HEK293T (cell line): ENCODE data around the gene MINDY2.

Source experiments
- CTCF ChIA-PET: fragments of 350-600 bp; formaldehyde crosslinking; extraction: SDS; loops from one replicate; lab custom pipeline; 2021; ENCODE audit warnings: antibody characterized with exemption, inconsistent platforms; lab: Yijun Ruan, JAX
- POLR2A ChIA-PET: fragments of 350-600 bp; formaldehyde crosslinking; extraction: SDS; loops from one replicate; lab custom pipeline; 2020; ENCODE audit warnings: antibody characterized with exemption, inconsistent platforms; lab: Yijun Ruan, JAX
- DNase-seq: peaks from one replicate; pipeline ENCODE4 v3.0.0; 2012; ENCODE audit warnings: mixed read lengths; ENCODE audit errors: extremely low spot score
- ARNT ChIP-seq: fragments of 450-650 bp; IDR thresholded peaks from 2 replicates; pipeline ENCODE4 v1.6.1; 2017; ENCODE audit warnings: mild to moderate bottlenecking
- BHLHE40 ChIP-seq: fragments of 450-650 bp; IDR thresholded peaks from 2 replicates; pipeline ENCODE4 v1.6.1; 2016; ENCODE audit warnings: mild to moderate bottlenecking, moderate library complexity, borderline replicate concordance
- CTBP1 ChIP-seq: fragments of 450-650 bp; IDR thresholded peaks from 2 replicates; pipeline ENCODE4 v1.6.1; 2016; ENCODE audit warnings: borderline replicate concordance
- ELF4 ChIP-seq: fragments of 450-650 bp; IDR thresholded peaks from 2 replicates; pipeline ENCODE4 v1.6.1; 2017; ENCODE audit warnings: antibody characterized with exemption
- FOXA1 ChIP-seq: fragments of 450-650 bp; IDR thresholded peaks from 2 replicates; pipeline ENCODE4 v1.6.1; 2016; ENCODE audit warnings: mild to moderate bottlenecking
- FOXK2 ChIP-seq: fragments of 450-650 bp; IDR thresholded peaks from 2 replicates; pipeline ENCODE4 v1.6.1; 2016; ENCODE audit warnings: mild to moderate bottlenecking
- FOXM1 ChIP-seq: fragments of 450-650 bp; IDR thresholded peaks from 2 replicates; pipeline ENCODE4 v1.6.1; 2017; ENCODE audit warnings: mild to moderate bottlenecking, borderline replicate concordance
- HDGF ChIP-seq: fragments of 450-650 bp; IDR thresholded peaks from 2 replicates; pipeline ENCODE4 v1.6.1; 2017; ENCODE audit warnings: antibody characterized with exemption, borderline replicate concordance
- L3MBTL2 ChIP-seq: fragments of 450-650 bp; conservative IDR thresholded peaks from 2 replicates; pipeline ENCODE4 v1.6.1; 2016; ENCODE audit warnings: mild to moderate bottlenecking
- LEF1 ChIP-seq: fragments of 450-650 bp; IDR thresholded peaks from 2 replicates; pipeline ENCODE4 v1.6.1; 2017; ENCODE audit warnings: mild to moderate bottlenecking, borderline replicate concordance
- NFRKB ChIP-seq: fragments of 450-650 bp; IDR thresholded peaks from 2 replicates; pipeline ENCODE4 v1.6.1; 2016; ENCODE audit warnings: mild to moderate bottlenecking, moderate library complexity
- SP1 ChIP-seq: fragments of 450-650 bp; IDR thresholded peaks from 2 replicates; pipeline ENCODE4 v1.6.1; 2017
- SUZ12 ChIP-seq: fragments of 450-650 bp; IDR thresholded peaks from 2 replicates; pipeline ENCODE4 v1.6.1; 2016; ENCODE audit warnings: mild to moderate bottlenecking
- TARDBP ChIP-seq: fragments of 450-650 bp; IDR thresholded peaks from 2 replicates; pipeline ENCODE4 v1.6.1; 2016
- ZNF384 ChIP-seq: fragments of 450-650 bp; IDR thresholded peaks from 2 replicates; pipeline ENCODE4 v1.6.1; 2016
- TF ChIP-seq, protein P1 (sequence below): fragments of 450-650 bp; IDR thresholded peaks from 2 replicates; pipeline ENCODE4 v1.6.1; 2016

MINDY2 gene

DNA sequence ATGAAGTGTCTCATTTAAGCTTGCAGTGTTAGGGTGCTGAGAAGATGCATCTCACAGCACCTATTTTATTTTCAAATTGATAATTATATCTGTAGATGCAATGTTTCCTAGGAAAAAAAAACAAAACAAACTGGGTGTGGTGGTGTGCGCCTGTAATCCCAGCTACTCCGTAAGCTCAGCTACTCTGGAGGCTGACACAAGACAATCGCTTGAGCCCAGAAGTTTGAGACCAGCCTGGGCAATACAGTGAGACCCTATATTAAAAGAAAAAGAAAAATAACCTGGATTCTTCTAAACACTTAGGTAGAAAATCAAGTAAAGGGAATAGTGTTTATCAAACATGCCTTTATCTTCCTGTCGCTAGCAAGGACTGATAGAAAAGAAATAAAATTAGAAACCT is 1.9 kb downstream of the MINDY2 start:
- TF ChIP-seq ZNF384 (no peak), NFRKB (no peak), L3MBTL2 (no peak), CTBP1 (no peak), FOXM1 (no peak), ARNT (no peak), LEF1 (no peak), SP1 (no peak), SUZ12 (no peak), TARDBP (no peak), FOXA1 (no peak), ELF4 (no peak)
- TF ChIP-seq, protein P1, sequence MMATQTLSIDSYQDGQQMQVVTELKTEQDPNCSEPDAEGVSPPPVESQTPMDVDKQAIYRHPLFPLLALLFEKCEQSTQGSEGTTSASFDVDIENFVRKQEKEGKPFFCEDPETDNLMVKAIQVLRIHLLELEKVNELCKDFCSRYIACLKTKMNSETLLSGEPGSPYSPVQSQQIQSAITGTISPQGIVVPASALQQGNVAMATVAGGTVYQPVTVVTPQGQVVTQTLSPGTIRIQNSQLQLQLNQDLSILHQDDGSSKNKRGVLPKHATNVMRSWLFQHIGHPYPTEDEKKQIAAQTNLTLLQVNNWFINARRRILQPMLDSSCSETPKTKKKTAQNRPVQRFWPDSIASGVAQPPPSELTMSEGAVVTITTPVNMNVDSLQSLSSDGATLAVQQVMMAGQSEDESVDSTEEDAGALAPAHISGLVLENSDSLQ: no peak
- ChIA-PET CTCF (no interaction called here), POLR2A (no interaction called here)
- no peak for DNase-seq

- DNase-seq: no peak
- ChIA-PET CTCF (no interaction called here), POLR2A (no interaction called here)
- TF ChIP-seq L3MBTL2: no peak
- TF ChIP-seq CTBP1: no peak
- TF ChIP-seq TARDBP: no peak
- no peak for TF ChIP-seq FOXM1
- no peak for TF ChIP-seq FOXK2
- TF ChIP-seq ZNF384: no peak
- TF ChIP-seq NFRKB: no peak
- no peak for TF ChIP-seq SUZ12
- no peak for TF ChIP-seq HDGF
- TF ChIP-seq ELF4: no peak
- TF ChIP-seq ARNT: no peak
- no peak for TF ChIP-seq BHLHE40
- no peak for TF ChIP-seq SP1
- TF ChIP-seq, protein P1: no peak
- no peak for TF ChIP-seq LEF1
Observed at GRCh38 chr15:58775402-58775801, 4.3 kb downstream of the MINDY2 start.

- CTCF ChIA-PET: no interaction called here
- POLR2A ChIA-PET: no interaction called here
- DNase-seq: no peak
- TF ChIP-seq FOXA1 (no peak), L3MBTL2 (no peak)
- TF ChIP-seq, protein P1: no peak
Observed at GRCh38 chr15:58777107-58777506, 6.0 kb downstream of the MINDY2 start.

- DNase-seq: no peak
- CTCF ChIA-PET: no interaction called here
- POLR2A ChIA-PET: no interaction called here
- TF ChIP-seq HDGF: no peak
- TF ChIP-seq ZNF384: no peak
- no peak for TF ChIP-seq CTBP1
- no peak for TF ChIP-seq FOXM1
- no peak for TF ChIP-seq NFRKB
- TF ChIP-seq LEF1: no peak
- no peak for TF ChIP-seq TARDBP
- no peak for TF ChIP-seq ELF4
- TF ChIP-seq L3MBTL2: no peak
- no peak for TF ChIP-seq BHLHE40
- no peak for TF ChIP-seq FOXA1
- no peak for TF ChIP-seq ARNT
- TF ChIP-seq, protein P1: no peak
- no peak for TF ChIP-seq SUZ12
- no peak for TF ChIP-seq FOXK2
- no peak for TF ChIP-seq SP1
Observed at GRCh38 chr15:58779554-58779953, 8.5 kb downstream of the MINDY2 start.

- no peak for DNase-seq
- TF ChIP-seq CTBP1 (no peak), FOXA1 (no peak), SUZ12 (no peak), L3MBTL2 (no peak), ARNT (no peak), TARDBP (no peak), ZNF384 (no peak), ELF4 (no peak), LEF1 (no peak), FOXM1 (no peak)
- ChIA-PET POLR2A (no interaction called here), CTCF (no interaction called here)
Observed at GRCh38 chr15:58785355-58785754, 14.3 kb downstream of the MINDY2 start.

DNA sequence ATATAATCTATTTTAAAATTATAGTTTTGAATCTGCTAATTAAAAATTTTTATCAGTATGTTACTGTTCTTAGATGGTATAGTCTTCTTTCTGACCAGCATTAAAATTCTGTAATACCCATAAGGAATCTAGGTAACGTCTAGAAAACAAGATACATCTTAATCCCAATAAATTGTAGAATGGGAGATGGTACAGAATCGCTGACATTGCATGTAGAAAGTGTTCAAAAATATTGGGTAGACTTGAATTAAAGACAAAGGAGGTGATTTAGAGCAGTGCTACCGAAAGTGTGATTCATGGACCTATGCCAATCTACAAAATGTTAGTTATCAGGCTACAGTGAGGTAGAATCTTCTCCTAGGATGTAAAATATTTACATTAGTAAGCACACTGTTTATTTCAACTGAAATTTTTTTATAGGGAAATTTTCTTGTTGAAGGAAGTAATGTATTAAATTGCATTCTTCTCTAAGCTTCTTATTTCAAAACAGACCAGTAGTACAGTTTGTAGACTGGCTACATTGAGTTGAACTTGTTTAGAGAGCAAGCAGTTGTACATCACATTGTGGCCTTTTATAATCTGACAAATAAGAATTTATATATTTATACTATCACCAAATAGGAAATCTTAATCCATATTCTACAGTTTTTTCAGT is 17.1 kb downstream of the MINDY2 start:
- no peak for DNase-seq
- ChIA-PET POLR2A (no interaction called here), CTCF (no interaction called here)
- TF ChIP-seq FOXM1 (no peak), BHLHE40 (no peak), CTBP1 (no peak), HDGF (no peak), ELF4 (no peak), LEF1 (no peak), NFRKB (no peak), SUZ12 (no peak), FOXK2 (no peak), SP1 (no peak), ZNF384 (no peak), TARDBP (no peak), ARNT (no peak), FOXA1 (no peak)
- TF ChIP-seq, protein P1: no peak
